HCT116 (cell line): Measurements from ENCODE around the gene RREB1. TPM values are rescaled to one million over a fixed set of nuclear protein-coding genes. Genes with fewer than 3 reads are reported as not detected.

Source experiments
- ATAC-seq: fragments of 200-7000 bp; cut with Tn5 transposase; 2 replicates; pipeline ENCODE4 v1.9.1; 2020; ENCODE audit warnings: mild to moderate bottlenecking, moderate library complexity
- BruUV-seq: library from RNA; stranded (reverse); fragments of 400-500 nt; replicated peaks from 2 replicates; lab custom pipeline; 2021; lab: Mats Ljungman, UMichigan
- CTCF ChIA-PET: fragments of 300-600 bp; sonication (Branson Sonifier 250); formaldehyde crosslinking; loops from one replicate; lab custom pipeline; 2021; ENCODE audit warnings: antibody characterized with exemption; lab: Charles Lee
- POLR2A ChIA-PET: fragments of 300-600, 350-600 bp; sonication (Branson Sonifier 250); formaldehyde crosslinking; loops from one replicate; lab custom pipeline; 2021; ENCODE audit warnings: antibody characterized with exemption; lab: Charles Lee
- RAD21 ChIA-PET, 2 experiments: fragments of 300-600 bp; sonication (Branson Sonifier 250); formaldehyde crosslinking; loops; one replicate each; lab custom pipeline; 2023; ENCODE audit warnings: low total read pairs in 2 of 2; ENCODE audit not compliant: uncharacterized antibody in 2 of 2, unreplicated experiment in 2 of 2, low non-redundant PET in 1 of 2; lab: Charles Lee
- DNase-seq: peaks from one replicate; pipeline ENCODE4 v3.0.0-alpha.2; 2010; ENCODE audit warnings: low read depth, low spot score
- H2AFZ ChIP-seq: fragments of 200-600 bp; shearing (Covaris generic), sonication (generic); 2 replicates; pipeline ENCODE4 v1.6.1; 2017; ENCODE audit warnings: low read depth, mixed run types, mixed read lengths, antibody characterized with exemption, low read length; ENCODE audit not compliant: poor library complexity, severe bottlenecking
- H3K27ac ChIP-seq: 2 replicates; pipeline ENCODE4 v1.5.1; 2012; ENCODE audit warnings: low read depth, low read length
- H3K27me3 ChIP-seq: fragments of 200-600 bp; sonication (generic); 2 replicates; pipeline ENCODE4 v1.6.1; 2016; ENCODE audit warnings: mixed run types, low read length, mixed read lengths; ENCODE audit not compliant: insufficient read depth
- H3K36me3 ChIP-seq, 2 experiments: fragments of 200-500 bp in 1 of 2; fragments of 200-600 bp in 1 of 2; sonication (Bioruptor generic) in 1 of 2; sonication (generic) in 1 of 2; 2 replicates each; pipeline versions ENCODE4 v1.5.1 to v1.6.1; 2014 to 2016; ENCODE audit warnings: low read length in 2 of 2, inconsistent platforms in 1 of 2, mixed read lengths in 1 of 2, mixed run types in 1 of 2; ENCODE audit not compliant: insufficient read depth in 2 of 2, control insufficient read depth in 1 of 2
- H3K4me1 ChIP-seq, 2 experiments: fragments of 200-600 bp in 1 of 2; sonication (generic) in 1 of 2; 2 replicates each; pipeline versions ENCODE4 v1.5.1 to v1.6.1; 2012 to 2017; ENCODE audit warnings: low read length in 2 of 2, inconsistent platforms in 1 of 2, mild to moderate bottlenecking in 1 of 2, mixed read lengths in 1 of 2, mixed run types in 1 of 2, moderate library complexity in 1 of 2; ENCODE audit not compliant: insufficient read depth in 2 of 2, control insufficient read depth in 1 of 2
- H3K4me2 ChIP-seq: fragments of 200-600 bp; sonication (generic); 2 replicates; pipeline ENCODE4 v1.6.1; 2017; ENCODE audit warnings: mixed run types, low read length, mixed read lengths
- H3K4me3 ChIP-seq, 2 experiments: fragments of 200-600 bp in 1 of 2; sonication (generic) in 1 of 2; replicated peaks in 1 of 2; 2 replicates each; pipeline ENCODE4 v1.5.1; 2011 to 2016; ENCODE audit warnings: low read length in 2 of 2, control low read depth in 1 of 2, low read depth in 1 of 2, mild to moderate bottlenecking in 1 of 2, mixed read lengths in 1 of 2, mixed run types in 1 of 2
- H3K79me2 ChIP-seq: fragments of 200-600 bp; sonication (generic); 2 replicates; pipeline ENCODE4 v1.6.1; 2017; ENCODE audit warnings: mild to moderate bottlenecking, mixed run types, low read length, moderate library complexity, mixed read lengths; ENCODE audit not compliant: insufficient read depth
- H3K9ac ChIP-seq: fragments of 200-600 bp; sonication (generic); 2 replicates; pipeline ENCODE4 v1.6.1; 2016; ENCODE audit warnings: low read length, mixed read lengths
- H3K9me2 ChIP-seq: fragments of 200-600 bp; sonication (generic), shearing (Covaris generic); 2 replicates; pipeline ENCODE4 v1.6.1; 2017; ENCODE audit warnings: mixed run types, mild to moderate bottlenecking, moderate library complexity; ENCODE audit not compliant: insufficient read depth
- H3K9me3 ChIP-seq, 2 experiments: fragments of 200-500 bp in 1 of 2; fragments of 200-600 bp in 1 of 2; sonication (Bioruptor generic) in 1 of 2; sonication (generic) in 1 of 2; 2 replicates each; pipeline ENCODE4 v1.6.1; 2014 to 2017; ENCODE audit warnings: low read length in 2 of 2, mixed read lengths in 2 of 2, inconsistent platforms in 1 of 2, low read depth in 1 of 2, mild to moderate bottlenecking in 1 of 2, mixed run types in 1 of 2, moderate library complexity in 1 of 2; ENCODE audit not compliant: control insufficient read depth in 1 of 2, insufficient read depth in 1 of 2
- H4K20me1 ChIP-seq: fragments of 200-600 bp; sonication (generic), shearing (Covaris generic); 2 replicates; pipeline ENCODE4 v1.6.1; 2017; ENCODE audit warnings: mixed run types, mild to moderate bottlenecking, moderate library complexity; ENCODE audit not compliant: insufficient read depth
- CBX3 ChIP-seq: IDR thresholded peaks from 2 replicates; pipeline ENCODE4 v1.6.1; 2012; ENCODE audit warnings: low read depth
- CEBPB ChIP-seq: IDR thresholded peaks from 2 replicates; pipeline ENCODE4 v1.6.1; 2012; ENCODE audit warnings: low read depth
- EZH2 ChIP-seq: fragments of 200-600 bp; sonication (generic); IDR thresholded peaks from 2 replicates; pipeline ENCODE4 v1.6.1; 2017; ENCODE audit warnings: antibody characterized with exemption, mixed run types
- FOSL1 ChIP-seq: IDR thresholded peaks from 2 replicates; pipeline ENCODE4 v1.6.1; 2012; ENCODE audit warnings: low read depth
- MAX ChIP-seq: IDR thresholded peaks from 2 replicates; pipeline ENCODE4 v1.6.1; 2012
- RAD21 ChIP-seq: IDR thresholded peaks from 2 replicates; pipeline ENCODE4 v1.6.1; 2012; ENCODE audit warnings: low read depth, mild to moderate bottlenecking
- SRF ChIP-seq: IDR thresholded peaks from 2 replicates; pipeline ENCODE4 v1.6.1; 2012; ENCODE audit warnings: low read depth
- ZBTB33 ChIP-seq: IDR thresholded peaks from 2 replicates; pipeline ENCODE4 v1.6.1; 2011; ENCODE audit warnings: mild to moderate bottlenecking, low read length, moderate library complexity; ENCODE audit not compliant: insufficient replicate concordance; ENCODE audit errors: extremely low read depth
- ZNF274 ChIP-seq: fragments of 200-500 bp; sonication (Bioruptor generic); IDR thresholded peaks from 2 replicates; pipeline ENCODE4 v1.6.1; 2014; ENCODE audit warnings: mild to moderate bottlenecking, low read depth, low read length, inconsistent platforms
- intact Hi-C: fragments of 100-400 bp; cut with micrococcal nuclease; formaldehyde crosslinking; loops from 2 replicates; pipeline ENCODE4 v1.10.0; 2022
- total RNA-seq: library from RNA; stranded (reverse); gene quantifications from one replicate; pipeline ENCODE4 v1.2.1, GENCODE V29; 2021; ENCODE audit not compliant: unreplicated experiment

RREB1 gene
- total RNA-seq, 1 experiment from 2014 or later: 47.9 TPM

GRCh38 chr6:7232351-7232750 is 124.6 kb downstream of the RREB1 start:
- H3K4me1 ChIP-seq: peaks cover 23 to 29% of the 10 kb centered on the region in 2 experiments
- no peaks in the 10 kb centered on the region for H3K27me3 ChIP-seq
- no peaks in the 10 kb centered on the region for H3K9me3 ChIP-seq
- RAD21 ChIA-PET: no interaction called here
- no peak overlapping the region for H2AFZ ChIP-seq
- intact Hi-C loops: loop anchor here (10.0 kb wide), 2 partner anchors 128 to 448 kb away; partner anchors contain the start of gene RREB1
- H3K9me2 ChIP-seq: no peaks in the 10 kb centered on the region
- H4K20me1 ChIP-seq: no peaks in the 10 kb centered on the region
- peaks cover 3% of the 10 kb centered on the region; the same call in 1 of the 2 replicates for H3K79me2 ChIP-seq
- no peak overlapping the region for H3K9ac ChIP-seq
- no peak for TF ChIP-seq MAX
- TF ChIP-seq ZNF274: no peak
- no peak for TF ChIP-seq SRF
- TF ChIP-seq RAD21: no peak
- no peak for TF ChIP-seq CBX3
- TF ChIP-seq ZBTB33: no peak
- no peak for TF ChIP-seq FOSL1
- no peak for TF ChIP-seq CEBPB
- TF ChIP-seq EZH2: no peak
- CTCF ChIA-PET: no interaction called here
- no peak for DNase-seq
- H3K4me2 ChIP-seq: no peak overlapping the region
- H3K36me3 ChIP-seq: peaks cover 9 to 16% of the 10 kb centered on the region in 2 experiments; a peak in 3 of 4 replicates
- ATAC-seq: no peak
- no peak overlapping the region for H3K27ac ChIP-seq
- POLR2A ChIA-PET: no interaction called here
- no TSS peak for BruUV-seq
- H3K4me3 ChIP-seq: no peak overlapping the region
